CD1c-positive myeloid dendritic cell (primary cell): ENCODE results near the gene RTL3.
A peak's percentile ranks its signal among the peaks of the same experiment; 100 is the strongest.
"Not testable (repeated sequence)": the region's sequence is repeated elsewhere in the genome, so short reads cannot be mapped to it uniquely, and the experiment has no call there.

Experiments used
- DNase-seq: peaks from one replicate; pipeline ENCODE4 v3.0.0-alpha.2; 2016; ENCODE audit errors: extremely low spot score

Gene RTL3

GRCh38 chrX:78658845-78659744 lies at the start of gene RTL3:
Gene RTL3, minus strand, starts transcription at chrX:78659328. Its CDS starts 908 bp downstream, at chrX:78658420.
- no peak for DNase-seq

- no peak for DNase-seq
Measured at GRCh38 chrX:78708816-78709215, 49.7 kb upstream of the RTL3 start.

GRCh38 chrX:78708262-78708661 lies 49.1 kb upstream of the RTL3 start:
- peak; percentile 69 for DNase-seq

GRCh38 chrX:78706071-78706470 lies 46.9 kb upstream of the RTL3 start:
- no peak for DNase-seq

- DNase-seq: no peak
Measured at GRCh38 chrX:78693536-78693935, 34.4 kb upstream of the RTL3 start.

GRCh38 chrX:78693012-78693411 lies 33.9 kb upstream of the RTL3 start:
- no peak for DNase-seq

- peak; percentile 3 for DNase-seq
Measured at GRCh38 chrX:78687586-78687985, 28.5 kb upstream of the RTL3 start.

- no peak for DNase-seq
Measured at GRCh38 chrX:78673246-78673645, 14.1 kb upstream of the RTL3 start.

- no peak for DNase-seq
Measured at GRCh38 chrX:78665342-78665741, 6.2 kb upstream of the RTL3 start.

- no peak for DNase-seq
Measured at GRCh38 chrX:78661836-78662235, 2.7 kb upstream of the RTL3 start.

- DNase-seq: no peak
Measured at GRCh38 chrX:78659955-78660354, 827 bp upstream of the RTL3 start.

- DNase-seq: peak; percentile 15
Measured at GRCh38 chrX:78658414-78658813, 714 bp downstream of the RTL3 start.

- no peak for DNase-seq
Measured at GRCh38 chrX:78655642-78656041, 3.5 kb downstream of the RTL3 start.

- DNase-seq: peak; percentile 32
Measured at GRCh38 chrX:78653118-78653822, 5.9 kb downstream of the RTL3 start.

- no peak for DNase-seq
Measured at GRCh38 chrX:78650906-78651437, 8.2 kb downstream of the RTL3 start.

GRCh38 chrX:78643874-78644273 lies 15.3 kb downstream of the RTL3 start:
- no peak for DNase-seq

GRCh38 chrX:78643096-78643495 lies 16.0 kb downstream of the RTL3 start:
- DNase-seq: no peak

- DNase-seq: not testable (repeated sequence)
Measured at GRCh38 chrX:78636096-78636495, 23.0 kb downstream of the RTL3 start.

GRCh38 chrX:78624962-78625909 lies 33.9 kb downstream of the RTL3 start:
- no peak for DNase-seq

GRCh38 chrX:78624426-78624825 lies 34.7 kb downstream of the RTL3 start:
- no peak for DNase-seq

GRCh38 chrX:78622831-78623230 lies 36.3 kb downstream of the RTL3 start:
- no peak for DNase-seq

- DNase-seq: no peak
Measured at GRCh38 chrX:78619834-78620233, 39.3 kb downstream of the RTL3 start.
